Aorta (tissue), 5 donors: ENCODE results near the gene CST7. TPM values are rescaled to one million over a fixed set of nuclear protein-coding genes. Genes with fewer than 3 reads are reported as not detected.
A peak's percentile ranks its signal among the peaks of the same experiment; 100 is the strongest.

Experiments
- ATAC-seq: fragments of 200-7000 bp; cut with Tn5 transposase; one replicate; pipeline ENCODE4 v1.9.1; 2022; ENCODE audit warnings: moderate library complexity; ENCODE audit not compliant: low FRiP score
- DNase-seq, 2 donors: peaks; one replicate each; pipeline ENCODE4 v3.0.0-alpha.2; 2020
- H3K27ac ChIP-seq, 2 donors: one replicate each; pipeline ENCODE4 v1.5.1; 2013; ENCODE audit warnings: low read length in 2 of 2, mild to moderate bottlenecking in 2 of 2, moderate library complexity in 2 of 2, control low read depth in 1 of 2, inconsistent platforms in 1 of 2, low read depth in 1 of 2
- H3K27me3 ChIP-seq, 2 donors: one replicate each; pipeline ENCODE4 v1.6.1; 2013; ENCODE audit warnings: control low read depth in 1 of 2, low read length in 1 of 2, mild to moderate bottlenecking in 1 of 2, moderate library complexity in 1 of 2; ENCODE audit not compliant: insufficient read depth in 2 of 2, control insufficient read depth in 1 of 2
- H3K36me3 ChIP-seq, 2 donors: one replicate each; pipeline ENCODE4 v1.6.1; 2013; ENCODE audit warnings: control low read depth in 1 of 2, low read length in 1 of 2, mild to moderate bottlenecking in 1 of 2; ENCODE audit not compliant: insufficient read depth in 2 of 2, control insufficient read depth in 1 of 2
- H3K4me1 ChIP-seq, 2 donors: one replicate each; pipeline ENCODE4 v1.6.1; 2013; ENCODE audit warnings: low read length in 2 of 2, control low read depth in 1 of 2, mild to moderate bottlenecking in 1 of 2, moderate library complexity in 1 of 2; ENCODE audit not compliant: insufficient read depth in 2 of 2, control insufficient read depth in 1 of 2
- H3K4me3 ChIP-seq, 2 donors: one replicate each; pipeline ENCODE4 v1.5.1; 2013; ENCODE audit warnings: low read length in 2 of 2, control low read depth in 1 of 2, mild to moderate bottlenecking in 1 of 2
- H3K9me3 ChIP-seq: one replicate; pipeline ENCODE4 v1.6.1; 2013; ENCODE audit warnings: mild to moderate bottlenecking, low read length; ENCODE audit not compliant: control insufficient read depth
- WGBS, 2 donors: extraction: QIAGEN DNeasy Blood & Tissue Kit; methylation state at CpG; one replicate each; pipeline ENCODE4 v1.1.7; 2013; 5-methylcytosine and 5-hydroxymethylcytosine counted together
- intact Hi-C, 2 donors: fragments of 100-400 bp; cut with DNase I; formaldehyde crosslinking; loops; one replicate each; pipeline versions ENCODE4 v1.14.2 to v1.15.0; 2022
- polyA plus RNA-seq, 2 donors: library from polyadenylated mRNA; stranded (reverse); fragments of 200-250 nt; gene quantifications; one replicate each; pipeline ENCODE4 v1.2.3, GENCODE V29; 2013
- total RNA-seq, 2 donors: library from RNA; stranded (reverse); fragmentation: NEBNext Ultra II Directional; extraction: Animal tissue kit (Norgen Biotek cat#: 25700); gene quantifications; one replicate each; pipeline ENCODE4 v1.2.1, GENCODE V29; 2021
- donor health status: healthy with polysubstance abuse.
- donor health status: Bipolar disorder and iron deficiency.
- donor health status: DM: no; HTN: no; CAD: no.
- donor health status: DM: no; HTN: no; CAD: no.
- donor health status: DM: yes; HTN: yes; CAD: no.

CST7 gene
- total and polyA plus RNA-seq, 4 donors, result 1.0 to 4.6 (median 3.5) TPM

- DNase-seq (peak in 1 of 2 donors; percentile 34), ATAC-seq (no peak)
- Histone ChIP-seq H3K9me3 (no peaks in the 10 kb centered on the region), H3K27ac (no peak overlapping the region), H3K27me3 (no peaks in the 10 kb centered on the region), H3K36me3 (no peaks in the 10 kb centered on the region), H3K4me3 (no peak overlapping the region), H3K4me1 (no peaks in the 10 kb centered on the region)
- 82 to 85% methylated on average over 7 of the region's 7 CpGs for WGBS, 2 donors
- intact Hi-C loops, result no loop called here
These were observed 15.7 kb upstream of the CST7 start for GRCh38 chr20:24933266-24933908.

DNA sequence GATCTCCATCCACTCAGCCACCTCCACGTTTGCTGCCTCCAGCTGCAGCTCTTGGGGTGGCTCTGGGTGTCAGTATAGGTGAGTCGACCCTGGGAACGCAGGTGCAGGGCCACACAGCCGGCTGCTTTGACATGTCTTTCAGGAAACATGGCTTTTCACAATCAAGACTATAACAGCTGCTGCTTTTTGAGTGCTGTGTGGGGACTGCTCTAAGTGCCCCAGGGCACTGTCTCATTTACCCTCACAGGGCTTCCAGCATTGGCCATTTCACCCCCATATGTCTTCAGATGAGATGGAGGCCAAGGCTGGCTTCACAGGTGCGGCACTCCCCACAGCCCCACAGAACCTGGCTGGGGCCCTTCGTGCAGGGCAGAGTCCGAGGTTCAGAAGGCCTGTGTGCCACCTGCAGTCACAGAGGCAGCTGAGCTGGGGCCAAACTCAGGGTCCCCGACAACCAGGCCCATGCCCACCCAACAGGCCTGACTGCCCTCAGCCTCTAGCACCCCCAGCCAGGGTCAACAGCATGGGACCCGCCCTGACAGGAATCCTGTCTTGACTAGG lies 14.9 kb upstream of the CST7 start:
- no peaks in the 10 kb centered on the region for H3K36me3 ChIP-seq
- 84 to 87% methylated on average over 9 of the region's 9 CpGs for WGBS, 2 donors
- intact Hi-C loops, result no loop called here
- ATAC-seq (no peak), DNase-seq (peak in 1 of 2 donors; percentile 48)
- no peaks in the 10 kb centered on the region for H3K27me3 ChIP-seq
- no peaks in the 10 kb centered on the region for H3K9me3 ChIP-seq
- no peaks in the 10 kb centered on the region for H3K4me1 ChIP-seq
- no peak overlapping the region for H3K27ac ChIP-seq
- no peak overlapping the region for H3K4me3 ChIP-seq

- WGBS, 2 donors, result 65 to 83% methylated on average over 3 of the region's 3 CpGs
- no peaks in the 10 kb centered on the region for H3K27me3 ChIP-seq
- DNase-seq, result no peak
- no peak overlapping the region for H3K4me3 ChIP-seq
- no peaks in the 10 kb centered on the region for H3K9me3 ChIP-seq
- ATAC-seq, result no peak
- H3K36me3 ChIP-seq, result no peaks in the 10 kb centered on the region
- H3K27ac ChIP-seq, result no peak overlapping the region
- intact Hi-C loops, result no loop called here
- H3K4me1 ChIP-seq, result no peaks in the 10 kb centered on the region
These were observed 14.4 kb upstream of the CST7 start for GRCh38 chr20:24934716-24935115.

DNA sequence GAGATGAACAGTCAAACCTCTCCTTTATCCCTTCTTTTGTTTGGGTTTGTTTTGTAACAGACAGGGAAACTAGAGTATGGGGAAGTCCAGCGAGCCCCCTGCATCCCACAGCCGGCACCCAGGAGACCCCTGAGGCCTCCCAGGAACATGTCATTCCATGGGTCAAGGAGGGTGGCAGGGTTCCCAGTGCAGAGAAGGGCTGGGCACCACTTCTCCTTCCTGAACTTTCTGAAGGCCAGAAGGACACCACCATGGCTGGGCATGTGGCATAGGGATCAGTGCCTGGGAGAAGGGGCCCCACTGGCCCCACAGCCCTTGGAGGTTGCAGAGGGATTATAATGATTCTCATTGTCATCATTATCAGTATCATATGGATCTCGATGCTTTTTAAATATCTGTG lies 13.9 kb upstream of the CST7 start:
- H3K27me3 ChIP-seq, result no peaks in the 10 kb centered on the region
- ATAC-seq, result no peak

DNA sequence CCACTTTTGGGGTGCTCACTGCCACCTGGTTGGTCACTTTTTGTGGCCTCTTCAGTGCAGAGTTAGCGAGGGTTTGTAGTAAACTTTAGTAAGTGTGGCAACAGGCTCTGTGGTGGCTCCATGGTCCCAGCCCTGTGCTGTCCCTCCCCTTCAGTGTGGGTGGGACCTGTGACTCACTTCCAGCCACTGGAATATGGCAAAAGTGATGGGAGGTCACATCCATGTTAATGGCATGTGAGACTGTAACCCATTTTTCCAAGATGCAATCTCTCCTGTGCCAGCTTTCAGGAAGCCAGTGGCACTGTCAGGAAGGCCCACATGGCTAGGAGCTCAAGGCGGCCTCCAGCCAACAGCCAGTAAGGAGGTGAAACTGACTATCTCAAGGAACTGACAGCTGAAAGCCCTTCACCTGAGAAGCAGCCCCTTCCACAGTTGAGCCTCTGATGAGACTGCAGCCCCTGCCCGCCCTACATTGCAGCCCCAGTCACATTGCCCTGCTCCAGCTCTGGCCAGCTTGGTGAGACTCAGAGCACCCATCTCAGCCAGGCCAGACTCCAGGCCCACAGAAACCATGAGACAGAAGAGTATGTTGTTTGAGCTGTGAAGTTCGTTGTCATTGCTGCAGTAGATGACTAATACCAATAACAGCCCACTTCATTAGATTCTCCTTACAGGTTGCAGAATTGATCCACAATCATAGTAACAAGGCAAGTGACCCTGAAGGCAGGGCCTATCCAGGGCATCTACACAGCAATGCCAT lies 13.1 kb upstream of the CST7 start:
- Histone ChIP-seq H3K27ac (no peak overlapping the region), H3K4me1 (no peaks in the 10 kb centered on the region), H3K36me3 (no peaks in the 10 kb centered on the region), H3K4me3 (no peak overlapping the region), H3K27me3 (no peaks in the 10 kb centered on the region), H3K9me3 (no peaks in the 10 kb centered on the region)
- DNase-seq, result peak in 1 of 2 donors; percentile 29
- 91 to 96% methylated on average over 4 of the region's 4 CpGs for WGBS, 2 donors
- no peak for ATAC-seq
- intact Hi-C loops, result no loop called here

More for the DNA sequence above, 13.9 kb upstream of the CST7 start:
- intact Hi-C loops, result no loop called here
- Histone ChIP-seq H3K36me3 (no peaks in the 10 kb centered on the region), H3K9me3 (no peaks in the 10 kb centered on the region), H3K4me1 (no peaks in the 10 kb centered on the region), H3K27ac (no peak overlapping the region), H3K4me3 (no peak overlapping the region)
- 86 to 89% methylated on average over 3 of the region's 3 CpGs for WGBS, 2 donors
- peak in 1 of 2 donors; percentile 30 for DNase-seq

DNA sequence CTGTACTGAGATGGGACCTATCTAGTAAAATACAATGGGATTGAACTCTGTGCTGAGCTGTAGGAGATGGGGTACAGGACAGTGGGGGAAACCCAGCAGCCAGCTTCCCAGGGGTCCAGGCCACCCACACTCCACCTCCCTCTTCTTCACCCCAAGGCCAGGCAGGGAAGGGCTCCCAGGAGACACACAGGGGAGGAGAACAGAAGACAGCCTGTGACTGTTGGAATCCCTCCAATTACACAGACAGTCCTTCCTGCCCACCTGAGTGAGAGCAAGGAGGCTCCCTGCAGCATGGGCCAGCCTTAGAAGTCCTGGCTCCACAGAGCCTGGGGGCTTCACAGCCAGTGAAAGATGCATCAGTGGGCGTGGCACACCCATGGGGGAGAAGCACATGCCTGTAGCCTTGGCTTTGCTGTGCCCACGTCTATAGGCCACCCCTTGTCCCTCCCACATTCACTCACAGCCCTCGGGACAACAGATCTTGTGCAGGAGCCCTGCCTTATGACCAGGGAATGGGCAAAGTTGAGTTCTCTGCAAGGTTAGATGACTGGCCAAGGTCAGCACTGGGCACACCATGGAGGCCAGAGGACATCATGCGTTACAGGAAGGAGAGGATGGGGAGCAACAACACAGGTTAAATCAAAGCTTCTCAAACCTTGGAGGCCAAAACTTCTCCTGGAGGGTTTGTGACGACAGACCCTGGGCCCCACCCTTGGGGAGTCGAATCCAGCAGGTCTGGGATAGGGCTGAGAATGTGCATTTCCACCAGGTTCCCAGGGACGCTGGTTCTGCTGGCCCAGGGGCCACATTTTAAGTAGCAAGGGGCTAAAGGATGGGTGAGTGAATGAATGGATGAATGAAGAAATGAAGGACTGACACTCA lies 12.3 kb upstream of the CST7 start:
- no peaks in the 10 kb centered on the region for H3K4me1 ChIP-seq
- intact Hi-C loops, result no loop called here
- DNase-seq, result peak in 1 of 2 donors; percentile 30
- H3K4me3 ChIP-seq, result no peak overlapping the region
- no peak overlapping the region for H3K27ac ChIP-seq
- no peaks in the 10 kb centered on the region for H3K9me3 ChIP-seq
- no peak for ATAC-seq
- H3K36me3 ChIP-seq, result no peaks in the 10 kb centered on the region
- WGBS, 2 donors, result 83% methylated on average over 6 to 7 of the region's 7 CpGs
- H3K27me3 ChIP-seq, result no peaks in the 10 kb centered on the region

- no peak overlapping the region for H3K27ac ChIP-seq
- H3K36me3 ChIP-seq, result no peaks in the 10 kb centered on the region
- DNase-seq (no peak), ATAC-seq (no peak)
- WGBS, 2 donors, result 0 to 47% methylated on average over 1 of the region's 1 CpG
- H3K9me3 ChIP-seq, result peaks cover 3% of the 10 kb centered on the region
- no peaks in the 10 kb centered on the region for H3K4me1 ChIP-seq
- H3K27me3 ChIP-seq, result no peaks in the 10 kb centered on the region
- H3K4me3 ChIP-seq, result no peak overlapping the region
- intact Hi-C loops, result no loop called here
These were observed 11.5 kb upstream of the CST7 start for GRCh38 chr20:24937579-24937978.

DNA sequence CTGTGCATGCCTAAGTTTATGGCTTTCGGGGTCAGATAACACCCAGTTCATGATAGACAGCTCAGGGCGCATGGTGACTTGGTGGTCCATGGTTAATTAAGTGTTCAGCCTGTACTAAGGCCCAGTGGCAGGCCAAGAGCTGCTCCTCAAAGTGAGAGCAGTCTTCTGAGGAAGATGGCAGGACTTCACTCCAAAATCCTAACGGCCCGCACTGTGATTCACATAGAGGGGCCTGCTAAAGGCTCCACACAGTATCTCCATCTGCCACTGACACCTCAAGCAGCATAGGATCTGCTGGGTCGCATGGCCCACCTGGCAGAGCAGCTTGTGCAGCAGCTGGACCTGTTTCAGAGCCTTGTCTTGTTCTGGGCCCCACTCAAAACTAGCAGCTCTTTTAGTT lies 10.6 kb upstream of the CST7 start:
- no peaks in the 10 kb centered on the region for H3K27me3 ChIP-seq
- no peaks in the 10 kb centered on the region for H3K36me3 ChIP-seq
- DNase-seq, result peak in 1 of 2 donors; percentile 57
- H3K9me3 ChIP-seq, result peaks cover 3% of the 10 kb centered on the region
- no peak overlapping the region for H3K27ac ChIP-seq
- no peak overlapping the region for H3K4me3 ChIP-seq
- H3K4me1 ChIP-seq, result no peaks in the 10 kb centered on the region
- intact Hi-C loops, result no loop called here
- no peak for ATAC-seq
- 82 to 88% methylated on average over 5 of the region's 5 CpGs for WGBS, 2 donors
